ENCODE results near the gene CCDC192. TPM values are rescaled to one million over a fixed set of nuclear protein-coding genes. Genes with fewer than 3 reads are reported as not detected.

The CCDC192 gene
- total RNA-seq, 6 experiments from 2014 or later: not detected

- no peak for ATAC-seq
These were observed 240.9 kb downstream of the CCDC192 start for GRCh38 chr5:127944125-127944524.

GRCh38 chr5:127947941-127948340 is 244.8 kb downstream of the CCDC192 start:
- DNase-seq (no peak), ATAC-seq (no peak)
- H3K4me1 ChIP-seq: no peaks in the 10 kb centered on the region
- TF ChIP-seq CTCF (IDR thresholded peaks at IDR 0.05) (no peak), POLR2A (IDR thresholded peaks at IDR 0.05) (no peak)
- intact Hi-C loops (cut with DNase I): no loop called here
- H3K9me3 ChIP-seq: no peaks in the 10 kb centered on the region
- no peaks in the 10 kb centered on the region for H3K36me3 ChIP-seq
- no peaks in the 10 kb centered on the region for H3K27me3 ChIP-seq
- H3K4me3 ChIP-seq: no peak overlapping the region
- 100% methylated on average over 1 of the region's 1 CpG for WGBS (ENCODE audit: insufficient coverage, low coverage, low lambda C conversion rate, missing lambda C conversion rate)
- no peak overlapping the region for H3K27ac ChIP-seq

More at GRCh38 chr5:127944125-127944524, 240.9 kb downstream of the CCDC192 start:
- Histone ChIP-seq H3K4me3 (no peak overlapping the region), H3K36me3 (no peaks in the 10 kb centered on the region), H3K27ac (no peak overlapping the region), H3K9me3 (no peaks in the 10 kb centered on the region), H3K4me1 (no peaks in the 10 kb centered on the region), H3K27me3 (no peaks in the 10 kb centered on the region)
- TF ChIP-seq CTCF (IDR thresholded peaks at IDR 0.05): no peak
- no peak for TF ChIP-seq POLR2A (IDR thresholded peaks at IDR 0.05)
- 78% methylated on average over 5 of the region's 5 CpGs for WGBS (ENCODE audit: insufficient coverage, low coverage, low lambda C conversion rate, missing lambda C conversion rate)
- DNase-seq: no peak
- intact Hi-C loops (cut with DNase I): no loop called here

GRCh38 chr5:127950707-127951391 is 247.7 kb downstream of the CCDC192 start:
- Histone ChIP-seq H3K4me3 (no peak overlapping the region), H3K27ac (no peak overlapping the region), H3K27me3 (no peaks in the 10 kb centered on the region), H3K36me3 (no peaks in the 10 kb centered on the region), H3K4me1 (no peaks in the 10 kb centered on the region), H3K9me3 (no peaks in the 10 kb centered on the region)
- 83% methylated on average over 6 of the region's 6 CpGs for WGBS (ENCODE audit: insufficient coverage, low coverage, low lambda C conversion rate, missing lambda C conversion rate)
- ATAC-seq: no peak
- intact Hi-C loops (cut with DNase I): no loop called here
- no peak for DNase-seq
- no peak for TF ChIP-seq CTCF (IDR thresholded peaks at IDR 0.05)
- no peak for TF ChIP-seq POLR2A (IDR thresholded peaks at IDR 0.05)

GRCh38 chr5:127951791-127952190 is 248.6 kb downstream of the CCDC192 start:
- WGBS (ENCODE audit: insufficient coverage, low coverage, low lambda C conversion rate, missing lambda C conversion rate): 72% methylated on average over 4 of the region's 4 CpGs
- no peaks in the 10 kb centered on the region for H3K4me1 ChIP-seq
- intact Hi-C loops (cut with DNase I): no loop called here

More at GRCh38 chr5:127951791-127952190, 248.6 kb downstream of the CCDC192 start:
- DNase-seq (no peak), ATAC-seq (no peak)
- Histone ChIP-seq H3K27me3 (no peaks in the 10 kb centered on the region), H3K4me3 (no peak overlapping the region), H3K9me3 (no peaks in the 10 kb centered on the region), H3K27ac (no peak overlapping the region), H3K36me3 (no peaks in the 10 kb centered on the region)
- no peak for TF ChIP-seq CTCF (IDR thresholded peaks at IDR 0.05)
- TF ChIP-seq POLR2A (IDR thresholded peaks at IDR 0.05): no peak
